Right atrium auricular region (tissue), 2 donors: ENCODE measurements around the gene ZDHHC22. TPM values are rescaled to one million over a fixed set of nuclear protein-coding genes. Genes with fewer than 3 reads are reported as not detected.
A peak's percentile ranks its signal among the peaks of the same experiment; 100 is the strongest.

ENCODE experiments used
- DNase-seq: peaks from one replicate; pipeline ENCODE4 v3.0.0-alpha.2; 2019; ENCODE audit warnings: low spot score
- H3K27ac ChIP-seq, 2 donors: fragments of 200-600 bp; sonication (generic); 1 replicate in 1 of 2; 2 replicates in 1 of 2; pipeline ENCODE4 v1.5.1; 2016 to 2019
- H3K27me3 ChIP-seq, 2 donors: fragments of 200-600 bp; sonication (generic); one replicate each; pipeline versions ENCODE4 v1.5.1 to v1.6.0; 2017 to 2019
- H3K36me3 ChIP-seq: fragments of 200-600 bp; sonication (generic); one replicate; pipeline ENCODE4 v1.5.1; 2016
- H3K4me1 ChIP-seq, 2 donors: fragments of 200-600 bp; sonication (generic); one replicate each; pipeline versions ENCODE4 v1.5.1 to v1.6.0; 2017 to 2019
- H3K4me3 ChIP-seq, 2 donors: fragments of 200-600 bp; sonication (generic); 1 replicate in 1 of 2; 2 replicates in 1 of 2; pipeline ENCODE4 v1.5.1; 2017 to 2019; ENCODE audit warnings: mild to moderate bottlenecking in 1 of 2, moderate library complexity in 1 of 2
- H3K9me3 ChIP-seq, 2 donors: fragments of 200-600 bp; sonication (generic); one replicate each; pipeline ENCODE4 v1.5.1; 2019
- CTCF ChIP-seq, 2 donors: fragments of 200-600 bp; sonication (generic); IDR thresholded peaks; one replicate each; pipeline ENCODE4 v1.5.1; 2019; ENCODE audit warnings: antibody characterized with exemption in 2 of 2
- total RNA-seq, 2 donors: library from RNA; depleted of rRNA; stranded (reverse); fragments of >200 nt; gene quantifications; one replicate each; pipeline ENCODE4 v1.1.0, GENCODE V29; 2016

The ZDHHC22 gene
- total RNA-seq, 2 donors from 2014 or later: not detected

- Histone ChIP-seq H3K36me3 (no peaks in the 10 kb centered on the region), H3K9me3 (no peaks in the 10 kb centered on the region), H3K27ac (no peak overlapping the region), H3K27me3 (peaks cover 0 to 4% of the 10 kb centered on the region in 2 donors), H3K4me1 (peaks cover 0 to 12% of the 10 kb centered on the region in 2 donors), H3K4me3 (no peak overlapping the region)
- DNase-seq: no peak
- no peak for TF ChIP-seq CTCF (IDR thresholded peaks at IDR 0.05)
These were observed 43.5 kb upstream of the ZDHHC22 start for GRCh38 chr14:77185093-77185465.

- H3K4me3 ChIP-seq: no peak overlapping the region
- peaks cover 0 to 12% of the 10 kb centered on the region in 2 donors for H3K4me1 ChIP-seq
- DNase-seq: peak; percentile 51
- H3K36me3 ChIP-seq: no peaks in the 10 kb centered on the region
- TF ChIP-seq CTCF (IDR thresholded peaks at IDR 0.05): no peak
- peaks cover 0 to 4% of the 10 kb centered on the region in 2 donors for H3K27me3 ChIP-seq
- no peak overlapping the region for H3K27ac ChIP-seq
- H3K9me3 ChIP-seq: no peaks in the 10 kb centered on the region
These were observed 43.0 kb upstream of the ZDHHC22 start for GRCh38 chr14:77184396-77185092.

GRCh38 chr14:77183896-77184295, 42.3 kb upstream of the ZDHHC22 start:
- Histone ChIP-seq H3K36me3 (no peaks in the 10 kb centered on the region), H3K27ac (no peak overlapping the region), H3K4me1 (peaks cover 0 to 12% of the 10 kb centered on the region in 2 donors), H3K9me3 (no peaks in the 10 kb centered on the region), H3K27me3 (peaks cover 0 to 4% of the 10 kb centered on the region in 2 donors), H3K4me3 (no peak overlapping the region)
- no peak for TF ChIP-seq CTCF (IDR thresholded peaks at IDR 0.05)
- peak; percentile 40 for DNase-seq

GRCh38 chr14:77181603-77182437, 40.2 kb upstream of the ZDHHC22 start, which contains the start of gene TMEM63C:
Gene TMEM63C (plus strand): TSS chr14:77181798. CDS start chr14:77218814, 37,016 bp downstream.
- H3K27me3 ChIP-seq: peaks cover 0 to 4% of the 10 kb centered on the region in 2 donors
- peaks cover 0 to 12% of the 10 kb centered on the region in 2 donors for H3K4me1 ChIP-seq
- H3K27ac ChIP-seq: no peak within 1 kb of the TSS
- DNase-seq: peak; percentile 16
- no peaks in the 10 kb centered on the region for H3K9me3 ChIP-seq
- no peaks in the 10 kb centered on the region for H3K36me3 ChIP-seq
- H3K4me3 ChIP-seq: peak within 1 kb of the TSS in 1 of 2 donors; percentile 42
- TF ChIP-seq CTCF (IDR thresholded peaks at IDR 0.05): no peak

- H3K27ac ChIP-seq: no peak overlapping the region
- no peak for TF ChIP-seq CTCF (IDR thresholded peaks at IDR 0.05)
- peak overlapping the region in 1 of 2 donors; percentile 42 for H3K4me3 ChIP-seq
- peaks cover 0 to 4% of the 10 kb centered on the region in 2 donors for H3K27me3 ChIP-seq
- H3K4me1 ChIP-seq: peaks cover 0 to 12% of the 10 kb centered on the region in 2 donors
- peak; percentile 50 for DNase-seq
- H3K9me3 ChIP-seq: no peaks in the 10 kb centered on the region
- no peaks in the 10 kb centered on the region for H3K36me3 ChIP-seq
These were observed 39.4 kb upstream of the ZDHHC22 start for GRCh38 chr14:77180726-77181602.
